Smooth muscle cell (in vitro differentiated cells): ENCODE data around the gene PDCD7. TPM values are rescaled to one million over a fixed set of nuclear protein-coding genes. Genes with fewer than 3 reads are reported as not detected.
"Not testable (repeated sequence)": the region's sequence is repeated elsewhere in the genome, so short reads cannot be mapped to it uniquely, and the experiment has no call there.

ENCODE experiments used
- DNase-seq: peaks from one replicate; lab custom pipeline; 2025; ENCODE audit not compliant: unreplicated experiment; lab: John Stamatoyannopoulos, UW
- H2AFZ ChIP-seq: fragments of 200-600 bp; sonication (generic); 2 replicates; pipeline ENCODE4 v1.6.0; 2016; ENCODE audit warnings: antibody characterized with exemption, low read depth, mild to moderate bottlenecking
- H3F3A ChIP-seq: fragments of 200-600 bp; sonication (generic); 2 replicates; pipeline ENCODE4 v1.6.0; 2017; ENCODE audit warnings: antibody characterized with exemption, low read depth
- H3K27ac ChIP-seq: fragments of 200-600 bp; sonication (generic); 2 replicates; pipeline ENCODE4 v1.5.1; 2016; ENCODE audit warnings: low read depth, mild to moderate bottlenecking
- H3K27me3 ChIP-seq: fragments of 200-600 bp; sonication (generic); 2 replicates; pipeline ENCODE4 v1.6.1; 2016; ENCODE audit warnings: low read depth, mild to moderate bottlenecking
- H3K36me3 ChIP-seq: fragments of 200-600 bp; sonication (generic); 2 replicates; pipeline ENCODE4 v1.5.1; 2016; ENCODE audit warnings: low read depth
- H3K4me1 ChIP-seq: fragments of 200-600 bp; sonication (generic); 2 replicates; pipeline ENCODE4 v1.5.1; 2016; ENCODE audit warnings: low read depth
- H3K4me2 ChIP-seq: fragments of 200-600 bp; sonication (generic); 2 replicates; pipeline ENCODE4 v1.6.0; 2016; ENCODE audit warnings: mild to moderate bottlenecking
- H3K4me3 ChIP-seq: fragments of 200-600 bp; sonication (generic); 2 replicates; pipeline ENCODE4 v1.5.1; 2016; ENCODE audit warnings: mild to moderate bottlenecking
- H3K79me2 ChIP-seq: fragments of 200-600 bp; sonication (generic); 2 replicates; pipeline ENCODE4 v1.6.0; 2016; ENCODE audit warnings: low read depth, mild to moderate bottlenecking
- H3K9ac ChIP-seq: fragments of 200-600 bp; sonication (generic); 2 replicates; pipeline ENCODE4 v1.6.0; 2016; ENCODE audit warnings: low read depth
- H3K9me3 ChIP-seq: fragments of 200-600 bp; sonication (generic); replicated peaks from 2 replicates; pipeline ENCODE4 v1.5.1; 2016; ENCODE audit warnings: low read depth
- H4K20me1 ChIP-seq: fragments of 200-600 bp; sonication (generic); 2 replicates; pipeline ENCODE4 v1.6.0; 2016; ENCODE audit warnings: low read depth
- WGBS: methylation state at CpG from one replicate; pipeline ENCODE4 v1.1.7; 2016; ENCODE audit warnings: low lambda C conversion rate; 5-methylcytosine and 5-hydroxymethylcytosine counted together
- polyA plus RNA-seq: library from polyadenylated mRNA; unstranded; fragments of >200 nt; fragmentation: Nextera tagmentation; extraction: Ambion mirVana; gene quantifications from 2 replicates; pipeline ENCODE4 v1.2.1, GENCODE V29; 2016
- total RNA-seq: library from RNA; depleted of rRNA; stranded (reverse); fragments of >200 nt; gene quantifications from 2 replicates; pipeline ENCODE4 v1.2.3, GENCODE V29; 2014
- TF ChIP-seq, protein P1 (sequence below): fragments of 200-600 bp; sonication (generic); IDR thresholded peaks from 2 replicates; pipeline ENCODE4 v1.5.1; 2017; ENCODE audit warnings: borderline replicate concordance, mild to moderate bottlenecking, antibody characterized with exemption; ENCODE audit not compliant: insufficient read depth, poor library complexity, severe bottlenecking

Gene PDCD7
- total and polyA plus RNA-seq, 2 experiments from 2014 or later = 11.6 to 14.3 TPM

DNA sequence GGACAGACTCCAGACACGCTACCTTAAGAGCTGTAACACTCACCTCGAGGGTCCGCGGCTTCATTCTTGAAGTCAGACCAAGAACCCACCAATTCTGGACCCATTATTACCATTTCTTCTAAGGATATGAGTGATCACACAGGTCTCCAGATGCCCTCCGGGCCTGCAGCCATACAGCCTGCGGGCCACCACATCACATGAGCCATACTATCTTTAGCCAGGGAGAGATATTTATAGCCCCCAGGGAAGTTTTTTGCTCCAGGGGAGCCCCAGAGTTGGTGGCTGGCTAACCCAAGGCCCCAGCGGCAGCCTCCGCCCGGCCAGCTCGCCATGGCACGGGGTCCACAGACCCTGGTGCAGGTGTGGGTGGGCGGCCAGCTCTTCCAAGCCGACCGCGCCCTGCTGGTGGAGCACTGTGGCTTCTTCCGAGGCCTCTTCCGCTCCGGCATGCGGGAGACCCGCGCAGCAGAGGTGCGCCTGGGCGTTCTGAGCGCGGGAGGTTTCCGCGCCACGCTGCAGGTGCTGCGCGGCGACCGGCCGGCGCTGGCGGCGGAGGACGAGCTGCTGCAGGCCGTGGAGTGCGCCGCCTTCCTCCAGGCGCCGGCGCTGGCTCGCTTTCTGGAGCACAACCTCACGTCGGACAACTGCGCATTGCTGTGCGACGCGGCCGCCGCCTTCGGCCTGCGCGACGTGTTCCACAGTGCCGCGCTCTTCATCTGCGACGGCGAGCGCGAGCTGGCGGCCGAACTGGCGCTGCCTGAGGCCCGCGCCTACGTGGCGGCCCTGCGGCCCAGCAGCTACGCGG, 56.9 kb downstream of the PDCD7 start, which contains the start of gene KBTBD13:
TSS of gene KBTBD13 (plus strand) at position 261 of the 805 bp plus-strand sequence. CDS start at position 331, 70 bp downstream.
- H3F3A ChIP-seq = no peaks in the 10 kb centered on the region
- no peaks in the 10 kb centered on the region for H3K36me3 ChIP-seq
- H3K79me2 ChIP-seq = no peaks in the 10 kb centered on the region
- TF ChIP-seq, protein P1, sequence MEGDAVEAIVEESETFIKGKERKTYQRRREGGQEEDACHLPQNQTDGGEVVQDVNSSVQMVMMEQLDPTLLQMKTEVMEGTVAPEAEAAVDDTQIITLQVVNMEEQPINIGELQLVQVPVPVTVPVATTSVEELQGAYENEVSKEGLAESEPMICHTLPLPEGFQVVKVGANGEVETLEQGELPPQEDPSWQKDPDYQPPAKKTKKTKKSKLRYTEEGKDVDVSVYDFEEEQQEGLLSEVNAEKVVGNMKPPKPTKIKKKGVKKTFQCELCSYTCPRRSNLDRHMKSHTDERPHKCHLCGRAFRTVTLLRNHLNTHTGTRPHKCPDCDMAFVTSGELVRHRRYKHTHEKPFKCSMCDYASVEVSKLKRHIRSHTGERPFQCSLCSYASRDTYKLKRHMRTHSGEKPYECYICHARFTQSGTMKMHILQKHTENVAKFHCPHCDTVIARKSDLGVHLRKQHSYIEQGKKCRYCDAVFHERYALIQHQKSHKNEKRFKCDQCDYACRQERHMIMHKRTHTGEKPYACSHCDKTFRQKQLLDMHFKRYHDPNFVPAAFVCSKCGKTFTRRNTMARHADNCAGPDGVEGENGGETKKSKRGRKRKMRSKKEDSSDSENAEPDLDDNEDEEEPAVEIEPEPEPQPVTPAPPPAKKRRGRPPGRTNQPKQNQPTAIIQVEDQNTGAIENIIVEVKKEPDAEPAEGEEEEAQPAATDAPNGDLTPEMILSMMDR = no peak
- DNase-seq = no peak
- no peak within 1 kb of the TSS for H3K27ac ChIP-seq
- H3K4me1 ChIP-seq = peaks cover under 1% of the 10 kb centered on the region
- H3K4me3 ChIP-seq = no peak within 1 kb of the TSS
- no peak within 1 kb of the TSS for H3K9ac ChIP-seq
- H2AFZ ChIP-seq = no peak within 1 kb of the TSS
- no peaks in the 10 kb centered on the region for H3K9me3 ChIP-seq
- H3K4me2 ChIP-seq = no peak within 1 kb of the TSS
- WGBS = 97% methylated on average over 67 of the region's 73 CpGs
- no peaks in the 10 kb centered on the region for H3K27me3 ChIP-seq
- H4K20me1 ChIP-seq = no peaks in the 10 kb centered on the region

DNA sequence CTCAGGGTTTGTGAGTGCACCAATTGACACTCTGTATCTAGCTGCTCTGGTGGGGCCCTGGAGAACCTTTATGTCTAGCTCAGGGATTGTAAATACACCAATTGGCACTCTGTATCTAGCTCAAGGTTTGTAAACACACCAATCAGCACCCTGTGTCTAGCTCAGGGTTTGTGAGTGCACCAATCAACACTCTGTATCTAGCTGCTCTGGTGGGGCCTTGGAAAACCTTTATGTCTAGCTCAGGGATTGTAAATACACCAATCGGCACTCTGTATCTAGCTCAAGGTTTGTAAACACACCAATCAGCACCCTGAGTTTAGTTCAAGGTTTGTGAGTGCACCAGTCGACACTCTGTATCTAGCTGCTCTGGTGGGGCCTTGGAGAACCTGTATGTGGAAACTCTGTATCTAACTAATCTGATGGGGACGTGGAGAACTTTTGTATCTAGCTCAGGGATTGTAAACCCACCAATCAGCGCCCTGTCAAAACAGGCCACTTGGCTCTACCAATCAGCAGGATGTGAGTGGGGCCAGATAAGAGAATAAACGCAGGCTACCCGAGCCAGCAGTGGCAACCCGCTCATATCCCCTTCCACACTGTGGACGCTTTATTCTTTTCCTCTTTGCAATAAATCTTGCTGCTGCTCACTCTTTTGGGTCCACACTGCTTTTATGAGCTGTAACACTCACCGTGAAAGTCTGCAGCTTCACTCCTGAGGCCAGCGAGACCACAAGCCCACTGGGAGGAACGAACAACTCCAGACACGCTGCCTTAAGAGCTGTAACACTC, 57.8 kb downstream of the PDCD7 start:
- whole genome bisulfite sequencing = 51% methylated on average over 12 of the region's 12 CpGs
- H3K4me2 ChIP-seq, H3K9me3 ChIP-seq, H3K36me3 ChIP-seq, H3K79me2 ChIP-seq, H3K4me3 ChIP-seq, H3K27me3 ChIP-seq, H4K20me1 ChIP-seq, H3F3A ChIP-seq, H3K9ac ChIP-seq, H3K4me1 ChIP-seq, DNase-seq, H3K27ac ChIP-seq, H2AFZ ChIP-seq: not testable (repeated sequence)

DNA sequence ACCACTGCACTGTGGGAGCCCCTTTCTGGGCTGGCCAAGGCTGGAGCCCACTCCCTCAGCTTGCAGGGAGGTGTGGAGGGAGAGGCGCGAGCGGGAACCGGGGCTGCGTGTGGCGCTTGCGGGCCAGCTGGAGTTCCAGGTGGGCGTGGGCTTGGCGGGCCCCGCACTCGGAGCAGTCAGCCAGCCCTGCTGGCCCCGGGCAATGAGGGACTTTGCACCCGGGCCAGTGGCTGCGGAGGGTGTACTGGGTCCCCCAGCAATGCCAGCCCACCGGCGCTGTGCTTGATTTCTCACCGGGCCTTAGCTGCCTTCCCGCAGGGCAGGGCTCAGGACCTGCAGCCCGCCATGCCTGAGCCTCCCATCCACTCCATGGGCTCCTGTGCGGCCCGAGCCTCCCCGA, 58.7 kb downstream of the PDCD7 start:
- H3K4me2 ChIP-seq, DNase-seq, H3K9ac ChIP-seq, H3K27me3 ChIP-seq, H2AFZ ChIP-seq, H3F3A ChIP-seq, H3K36me3 ChIP-seq, H3K79me2 ChIP-seq, H3K4me1 ChIP-seq, H3K4me3 ChIP-seq, H4K20me1 ChIP-seq, H3K9me3 ChIP-seq, H3K27ac ChIP-seq: not testable (repeated sequence)
- 96% methylated on average over 22 of the region's 22 CpGs for WGBS

DNA sequence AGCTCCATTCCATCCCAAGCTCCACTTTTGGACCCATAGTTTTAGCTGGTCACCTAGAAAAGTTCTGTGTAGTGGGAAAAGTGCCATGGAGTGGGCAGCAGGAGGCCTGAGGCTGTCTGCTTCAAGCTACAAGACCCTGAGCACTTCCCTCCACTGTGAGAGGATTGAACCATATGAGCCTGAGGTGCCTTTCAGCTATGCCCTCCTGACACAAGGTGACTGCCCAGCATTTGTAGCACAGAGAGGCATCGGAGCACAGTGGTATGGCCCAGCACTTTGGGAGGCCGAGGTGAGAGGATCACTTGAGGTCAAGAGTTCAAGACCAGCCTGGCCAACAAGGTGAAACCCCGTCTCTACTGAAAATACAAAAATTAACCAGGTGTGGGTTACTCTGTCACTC, 61.0 kb downstream of the PDCD7 start:
- Histone ChIP-seq H4K20me1 (no peaks in the 10 kb centered on the region), H3K79me2 (no peaks in the 10 kb centered on the region), H2AFZ (no peak overlapping the region), H3K36me3 (no peaks in the 10 kb centered on the region), H3K4me1 (peaks cover 6% of the 10 kb centered on the region), H3K27ac (no peak overlapping the region), H3K9ac (no peak overlapping the region), H3K9me3 (no peaks in the 10 kb centered on the region), H3K4me2 (no peak overlapping the region), H3K4me3 (no peak overlapping the region), H3K27me3 (no peaks in the 10 kb centered on the region), H3F3A (peaks cover 9% of the 10 kb centered on the region)
- WGBS = 95% methylated on average over 3 of the region's 3 CpGs
- TF ChIP-seq, protein P1 = no peak
- DNase-seq = no peak
